GM12872 (cell line): ENCODE measurements around the gene EPS15.

Source experiments
- CTCF ChIP-seq: IDR thresholded peaks from 3 replicates; pipeline ENCODE4 v1.5.1; 2011; ENCODE audit warnings: low read depth, mild to moderate bottlenecking, low read length, moderate library complexity; ENCODE audit not compliant: insufficient read depth

Gene EPS15

DNA sequence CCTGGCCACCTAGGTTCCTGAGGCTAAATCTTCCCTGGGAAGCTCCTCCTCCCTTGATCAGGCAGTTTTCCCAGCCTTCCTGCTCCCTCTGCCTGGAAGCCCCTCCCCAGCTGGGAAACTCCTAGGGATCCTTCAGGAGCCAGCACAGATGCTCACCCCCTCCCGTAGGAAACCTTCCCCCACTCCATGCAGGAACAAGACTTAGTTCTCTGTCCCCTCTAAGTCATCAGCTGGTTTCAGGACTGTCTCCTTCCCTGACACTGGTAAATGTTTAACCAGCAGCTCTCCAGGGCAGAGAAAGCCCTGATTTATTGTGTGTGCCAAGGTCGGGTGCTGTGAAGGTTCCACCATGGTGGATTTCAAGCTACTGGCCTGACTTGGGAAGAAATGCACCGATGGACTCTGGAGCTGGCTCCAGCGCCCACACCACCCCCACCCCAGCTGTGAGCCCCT lies 213.7 kb downstream of the EPS15 start:
- TF ChIP-seq CTCF = no peak

DNA sequence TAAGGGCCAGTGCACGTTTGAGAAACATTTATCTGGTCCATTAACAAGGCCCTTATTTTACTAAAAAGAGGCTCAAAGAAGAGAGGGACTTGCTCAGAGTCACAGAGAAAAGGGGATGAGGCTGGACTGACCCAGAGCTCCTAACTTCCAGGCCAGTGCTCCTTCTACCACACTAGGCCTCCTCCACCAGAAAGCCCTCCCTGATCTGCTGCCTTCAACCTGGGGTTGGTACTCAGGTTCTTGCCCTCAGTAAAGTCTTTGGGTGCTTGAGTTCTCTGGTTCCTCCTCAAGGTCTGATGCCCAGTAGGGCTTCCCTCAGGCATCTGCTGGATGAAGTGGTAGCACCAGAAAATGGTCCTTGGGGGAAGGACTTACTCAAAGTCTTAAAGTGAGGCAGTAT lies 214.7 kb downstream of the EPS15 start:
- no peak for TF ChIP-seq CTCF
